Measurements from ENCODE around the gene DAGLB. TPM values are rescaled to one million over a fixed set of nuclear protein-coding genes. Genes with fewer than 3 reads are reported as not detected.

The DAGLB gene
- total RNA-seq, result 12.7 and 17.2 TPM in 2 replicates

GRCh38 chr7:6447581-6448199, at the start of gene DAGLB:
TSS of gene DAGLB (minus strand) at chr7:6447954. CDS start at chr7:6447842, 112 bp downstream.

Other genes with a start within 250 kb of the DAGLB start
- gene CYTH3, start 175.3 kb downstream of the DAGLB start, total RNA-seq, result 28.8 and 37.2 TPM in 2 replicates
- gene FAM220A, start 99.0 kb downstream of the DAGLB start, total RNA-seq, result 14.0 and 17.1 TPM in 2 replicates
- 76.4 and 105 TPM in 2 replicates for gene RAC1, start 73.4 kb downstream of the DAGLB start, total RNA-seq
- gene KDELR2, start 36.2 kb upstream of the DAGLB start, total RNA-seq, result 204 and 206 TPM in 2 replicates
- not detected in 2 replicates for gene GRID2IP, start 103.5 kb upstream of the DAGLB start, total RNA-seq
- 57.6 and 59.2 TPM in 2 replicates for gene ZDHHC4, start 129.5 kb upstream of the DAGLB start, total RNA-seq
- 6.1 and 6.3 TPM in 2 replicates for gene INTS15, start 142.1 kb upstream of the DAGLB start, total RNA-seq
- 0.06 and 0.13 TPM in 2 replicates for gene ZNF853, start 167.7 kb upstream of the DAGLB start, total RNA-seq
- 9.3 and 12.4 TPM in 2 replicates for gene ZNF316, start 189.4 kb upstream of the DAGLB start, total RNA-seq